ENCODE measurements around the gene KLHL13. TPM values are rescaled to one million over a fixed set of nuclear protein-coding genes. Genes with fewer than 3 reads are reported as not detected.

KLHL13 gene
- total and polyA plus RNA-seq, 4 donors: 0.47 to 7.9 (median 2.4) TPM

DNA sequence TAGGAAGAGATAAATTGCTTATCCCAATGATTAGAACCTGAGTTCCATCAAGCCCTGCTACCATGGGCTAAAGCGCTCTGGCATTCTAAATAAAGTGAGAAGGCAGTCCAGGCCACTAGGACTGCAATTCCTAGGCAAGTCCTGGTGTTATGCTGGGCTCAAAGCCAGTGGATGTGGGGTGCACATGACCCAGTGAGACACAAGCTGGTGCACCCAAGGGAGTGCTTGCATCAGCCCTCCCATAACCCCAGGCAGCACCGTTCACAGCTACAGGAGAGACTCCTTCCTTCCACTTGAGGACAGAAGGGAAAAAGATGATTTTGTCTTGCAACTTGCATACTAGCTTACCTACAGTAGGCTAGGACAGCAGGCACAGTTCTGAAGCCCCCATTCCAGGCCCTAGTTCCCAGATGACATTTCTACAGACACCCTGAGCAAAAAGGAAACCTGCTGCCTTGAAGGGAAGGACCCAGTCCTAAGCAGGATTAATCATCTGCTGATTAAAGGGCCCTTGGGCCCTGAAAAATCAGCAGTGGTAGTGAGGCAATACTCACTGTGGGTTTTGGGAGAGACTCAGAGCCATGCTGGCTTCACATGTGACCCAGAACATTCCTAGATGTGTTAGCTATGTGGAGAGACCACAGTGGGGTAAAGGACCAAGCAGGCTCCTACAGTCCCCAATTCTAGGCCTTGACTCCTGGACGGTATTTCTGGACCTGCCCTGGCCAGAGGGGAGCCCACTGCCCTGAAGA, 77.8 kb downstream of the KLHL13 start:
- Histone ChIP-seq H3K9me3 (ENCODE audit: control insufficient read depth in 4 of 4, insufficient read depth in 3 of 4, low read length in 3 of 4) (peaks cover 0 to 2% (median 0%) of the 10 kb centered on the region in 4 donors), H3K27me3 (ENCODE audit: control insufficient read depth in 3 of 3, insufficient read depth in 3 of 3, low read length in 2 of 3) (no peaks in the 10 kb centered on the region), H3K36me3 (ENCODE audit: control insufficient read depth in 4 of 4, insufficient read depth in 4 of 4, low read length in 4 of 4) (no peaks in the 10 kb centered on the region), H3K4me3 (no peak overlapping the region), H3K27ac (ENCODE audit: low read depth in 1 of 2, low read length in 1 of 2) (no peak overlapping the region), H3K4me1 (ENCODE audit: control insufficient read depth in 5 of 5, insufficient read depth in 5 of 5, low read length in 5 of 5) (no peaks in the 10 kb centered on the region), H3K9ac (ENCODE audit: insufficient read depth in 1 of 2, low read length in 2 of 2) (no peak overlapping the region)
- DNase-seq: no peak
- WGBS, 2 donors: 59 to 85% methylated on average over 3 of the region's 3 CpGs
- no peak for ATAC-seq (ENCODE audit: insufficient read depth, low FRiP score)
- TF ChIP-seq, protein P1, sequence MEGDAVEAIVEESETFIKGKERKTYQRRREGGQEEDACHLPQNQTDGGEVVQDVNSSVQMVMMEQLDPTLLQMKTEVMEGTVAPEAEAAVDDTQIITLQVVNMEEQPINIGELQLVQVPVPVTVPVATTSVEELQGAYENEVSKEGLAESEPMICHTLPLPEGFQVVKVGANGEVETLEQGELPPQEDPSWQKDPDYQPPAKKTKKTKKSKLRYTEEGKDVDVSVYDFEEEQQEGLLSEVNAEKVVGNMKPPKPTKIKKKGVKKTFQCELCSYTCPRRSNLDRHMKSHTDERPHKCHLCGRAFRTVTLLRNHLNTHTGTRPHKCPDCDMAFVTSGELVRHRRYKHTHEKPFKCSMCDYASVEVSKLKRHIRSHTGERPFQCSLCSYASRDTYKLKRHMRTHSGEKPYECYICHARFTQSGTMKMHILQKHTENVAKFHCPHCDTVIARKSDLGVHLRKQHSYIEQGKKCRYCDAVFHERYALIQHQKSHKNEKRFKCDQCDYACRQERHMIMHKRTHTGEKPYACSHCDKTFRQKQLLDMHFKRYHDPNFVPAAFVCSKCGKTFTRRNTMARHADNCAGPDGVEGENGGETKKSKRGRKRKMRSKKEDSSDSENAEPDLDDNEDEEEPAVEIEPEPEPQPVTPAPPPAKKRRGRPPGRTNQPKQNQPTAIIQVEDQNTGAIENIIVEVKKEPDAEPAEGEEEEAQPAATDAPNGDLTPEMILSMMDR (IDR thresholded peaks at IDR 0.05; ENCODE audit: control extremely low read depth, extremely low read depth): no peak

GRCh38 chrX:118026631-118027030, 90.0 kb downstream of the KLHL13 start:
- no peak overlapping the region for H3K4me3 ChIP-seq
- ATAC-seq (ENCODE audit: insufficient read depth, low FRiP score) (no peak), DNase-seq (no peak)
- no peaks in the 10 kb centered on the region for H3K4me1 ChIP-seq (ENCODE audit: control insufficient read depth in 5 of 5, insufficient read depth in 5 of 5, low read length in 5 of 5)
- H3K9ac ChIP-seq (ENCODE audit: insufficient read depth in 1 of 2, low read length in 2 of 2): no peak overlapping the region
- H3K36me3 ChIP-seq (ENCODE audit: control insufficient read depth in 4 of 4, insufficient read depth in 4 of 4, low read length in 4 of 4): no peaks in the 10 kb centered on the region
- TF ChIP-seq, protein P1 (IDR thresholded peaks at IDR 0.05; ENCODE audit: control extremely low read depth, extremely low read depth): no peak
- H3K27ac ChIP-seq (ENCODE audit: low read depth in 1 of 2, low read length in 1 of 2): no peak overlapping the region
- H3K9me3 ChIP-seq (ENCODE audit: control insufficient read depth in 4 of 4, insufficient read depth in 3 of 4, low read length in 3 of 4): no peaks in the 10 kb centered on the region
- 57 to 86% methylated on average over 1 of the region's 1 CpG for WGBS, 2 donors
- no peaks in the 10 kb centered on the region for H3K27me3 ChIP-seq (ENCODE audit: control insufficient read depth in 3 of 3, insufficient read depth in 3 of 3, low read length in 2 of 3)

DNA sequence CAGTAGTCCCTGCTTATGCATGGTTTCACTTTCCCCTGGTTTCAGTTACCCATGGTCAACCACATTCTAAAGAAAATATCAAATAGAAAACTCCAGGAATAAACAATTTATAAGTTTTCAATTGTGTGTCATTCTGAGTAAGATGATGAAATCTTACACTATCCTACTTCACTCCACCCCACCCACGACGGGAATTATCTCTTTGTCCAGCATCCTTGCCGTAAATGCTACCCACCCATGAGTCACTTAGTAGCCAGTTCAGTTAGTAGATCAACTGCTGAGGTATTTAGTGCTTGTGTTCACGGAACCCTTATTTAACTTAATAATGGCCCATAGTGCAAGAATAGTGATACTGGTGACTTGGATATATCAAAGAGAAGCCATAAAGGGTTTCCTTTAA, 91.4 kb downstream of the KLHL13 start:
- no peak overlapping the region for H3K9ac ChIP-seq (ENCODE audit: insufficient read depth in 1 of 2, low read length in 2 of 2)
- TF ChIP-seq, protein P1 (IDR thresholded peaks at IDR 0.05; ENCODE audit: control extremely low read depth, extremely low read depth): no peak
- H3K9me3 ChIP-seq (ENCODE audit: control insufficient read depth in 4 of 4, insufficient read depth in 3 of 4, low read length in 3 of 4): no peaks in the 10 kb centered on the region
- ATAC-seq (ENCODE audit: insufficient read depth, low FRiP score): no peak
- 71 to 91% methylated on average over 4 of the region's 4 CpGs for WGBS, 2 donors
- DNase-seq: no peak
- H3K36me3 ChIP-seq (ENCODE audit: control insufficient read depth in 4 of 4, insufficient read depth in 4 of 4, low read length in 4 of 4): no peaks in the 10 kb centered on the region
- no peaks in the 10 kb centered on the region for H3K27me3 ChIP-seq (ENCODE audit: control insufficient read depth in 3 of 3, insufficient read depth in 3 of 3, low read length in 2 of 3)
- H3K4me1 ChIP-seq (ENCODE audit: control insufficient read depth in 5 of 5, insufficient read depth in 5 of 5, low read length in 5 of 5): no peaks in the 10 kb centered on the region
- no peak overlapping the region for H3K4me3 ChIP-seq
- no peak overlapping the region for H3K27ac ChIP-seq (ENCODE audit: low read depth in 1 of 2, low read length in 1 of 2)

DNA sequence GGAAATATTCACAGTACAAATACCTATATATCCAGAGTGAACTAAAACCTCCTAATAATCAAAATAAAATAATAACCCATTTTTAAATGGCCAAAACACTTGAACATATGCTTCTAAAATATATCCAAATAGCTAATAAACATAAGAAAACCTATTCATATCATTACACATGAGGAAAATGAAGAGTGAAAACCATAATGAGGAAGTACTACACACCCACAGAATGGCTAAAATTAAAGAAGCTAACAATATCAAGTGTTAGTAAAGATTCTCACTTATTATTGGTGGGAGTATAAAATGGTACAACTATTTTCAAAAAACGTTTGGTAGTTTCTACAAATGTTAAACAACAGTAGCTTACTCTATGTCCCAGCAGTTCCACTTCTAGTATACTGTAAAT, 92.1 kb downstream of the KLHL13 start:
- WGBS, 2 donors: 18 to 53% methylated on average over 1 of the region's 1 CpG
- DNase-seq (no peak), ATAC-seq (ENCODE audit: insufficient read depth, low FRiP score) (no peak)
- Histone ChIP-seq H3K36me3 (ENCODE audit: control insufficient read depth in 4 of 4, insufficient read depth in 4 of 4, low read length in 4 of 4) (no peaks in the 10 kb centered on the region), H3K4me3 (no peak overlapping the region), H3K9ac (ENCODE audit: insufficient read depth in 1 of 2, low read length in 2 of 2) (no peak overlapping the region), H3K27me3 (ENCODE audit: control insufficient read depth in 3 of 3, insufficient read depth in 3 of 3, low read length in 2 of 3) (no peaks in the 10 kb centered on the region), H3K9me3 (ENCODE audit: control insufficient read depth in 4 of 4, insufficient read depth in 3 of 4, low read length in 3 of 4) (no peaks in the 10 kb centered on the region), H3K4me1 (ENCODE audit: control insufficient read depth in 5 of 5, insufficient read depth in 5 of 5, low read length in 5 of 5) (no peaks in the 10 kb centered on the region), H3K27ac (ENCODE audit: low read depth in 1 of 2, low read length in 1 of 2) (no peak overlapping the region)
- TF ChIP-seq, protein P1 (IDR thresholded peaks at IDR 0.05; ENCODE audit: control extremely low read depth, extremely low read depth): no peak
